ENCODE data around the gene FBLIM1.
A peak's percentile ranks its signal among the peaks of the same experiment; 100 is the strongest.

The FBLIM1 gene

GRCh38 chr1:15755646-15756040 is 3.0 kb upstream of the FBLIM1 start:
- no peaks in the 10 kb centered on the region for H3K27me3 ChIP-seq (ENCODE audit: control insufficient read depth, insufficient read depth, low read length)
- no peaks in the 10 kb centered on the region for H3K4me1 ChIP-seq (ENCODE audit: control insufficient read depth, insufficient read depth, low read length)
- H3K36me3 ChIP-seq (ENCODE audit: control insufficient read depth, insufficient read depth, low read length), result no peaks in the 10 kb centered on the region
- no peak overlapping the region for H3K4me3 ChIP-seq (ENCODE audit: low read length)
- H3K27ac ChIP-seq (ENCODE audit: low read depth, low read length), result no peak overlapping the region
- no peak overlapping the region for H3K9ac ChIP-seq (ENCODE audit: low read length)

GRCh38 chr1:15756143-15757015 is 2.2 kb upstream of the FBLIM1 start:
- no peaks in the 10 kb centered on the region for H3K36me3 ChIP-seq (ENCODE audit: control insufficient read depth, insufficient read depth, low read length)
- H3K4me3 ChIP-seq (ENCODE audit: low read length), result peak overlapping the region; percentile 61
- H3K9ac ChIP-seq (ENCODE audit: low read length), result peak overlapping the region; percentile 64
- peaks cover 3% of the 10 kb centered on the region for H3K4me1 ChIP-seq (ENCODE audit: control insufficient read depth, insufficient read depth, low read length)
- no peaks in the 10 kb centered on the region for H3K27me3 ChIP-seq (ENCODE audit: control insufficient read depth, insufficient read depth, low read length)
- H3K27ac ChIP-seq (ENCODE audit: low read depth, low read length), result no peak overlapping the region

- Histone ChIP-seq H3K4me1 (ENCODE audit: control insufficient read depth, insufficient read depth, low read length) (peaks cover 7% of the 10 kb centered on the region), H3K27ac (ENCODE audit: low read depth, low read length) (no peak overlapping the region), H3K27me3 (ENCODE audit: control insufficient read depth, insufficient read depth, low read length) (no peaks in the 10 kb centered on the region), H3K4me3 (ENCODE audit: low read length) (peak overlapping the region; percentile 61), H3K9ac (ENCODE audit: low read length) (no peak overlapping the region), H3K36me3 (ENCODE audit: control insufficient read depth, insufficient read depth, low read length) (no peaks in the 10 kb centered on the region)
Observed at GRCh38 chr1:15757016-15757543, 1.5 kb upstream of the FBLIM1 start.

GRCh38 chr1:15757575-15758342 is 836 bp upstream of the FBLIM1 start:
- peaks cover 7% of the 10 kb centered on the region for H3K4me1 ChIP-seq (ENCODE audit: control insufficient read depth, insufficient read depth, low read length)
- no peaks in the 10 kb centered on the region for H3K27me3 ChIP-seq (ENCODE audit: control insufficient read depth, insufficient read depth, low read length)
- H3K27ac ChIP-seq (ENCODE audit: low read depth, low read length), result peak overlapping the region; percentile 11
- H3K4me3 ChIP-seq (ENCODE audit: low read length), result peak overlapping the region; percentile 61
- no peak overlapping the region for H3K9ac ChIP-seq (ENCODE audit: low read length)
- no peaks in the 10 kb centered on the region for H3K36me3 ChIP-seq (ENCODE audit: control insufficient read depth, insufficient read depth, low read length)

GRCh38 chr1:15758953-15759661 is 512 bp downstream of the FBLIM1 start:
- Histone ChIP-seq H3K4me3 (ENCODE audit: low read length) (peak overlapping the region; percentile 70), H3K27ac (ENCODE audit: low read depth, low read length) (peak overlapping the region; percentile 68), H3K27me3 (ENCODE audit: control insufficient read depth, insufficient read depth, low read length) (no peaks in the 10 kb centered on the region), H3K4me1 (ENCODE audit: control insufficient read depth, insufficient read depth, low read length) (peaks cover 7% of the 10 kb centered on the region), H3K9ac (ENCODE audit: low read length) (peak overlapping the region; percentile 40), H3K36me3 (ENCODE audit: control insufficient read depth, insufficient read depth, low read length) (no peaks in the 10 kb centered on the region)

GRCh38 chr1:15760520-15761211 is 2.1 kb downstream of the FBLIM1 start:
- H3K36me3 ChIP-seq (ENCODE audit: control insufficient read depth, insufficient read depth, low read length), result peaks cover 4% of the 10 kb centered on the region
- H3K4me1 ChIP-seq (ENCODE audit: control insufficient read depth, insufficient read depth, low read length), result peaks cover 7% of the 10 kb centered on the region
- no peaks in the 10 kb centered on the region for H3K27me3 ChIP-seq (ENCODE audit: control insufficient read depth, insufficient read depth, low read length)
- H3K9ac ChIP-seq (ENCODE audit: low read length), result no peak overlapping the region
- peak overlapping the region; percentile 14 for H3K4me3 ChIP-seq (ENCODE audit: low read length)
- H3K27ac ChIP-seq (ENCODE audit: low read depth, low read length), result peak overlapping the region; percentile 46

GRCh38 chr1:15761366-15762128 is 3.0 kb downstream of the FBLIM1 start:
- Histone ChIP-seq H3K36me3 (ENCODE audit: control insufficient read depth, insufficient read depth, low read length) (peaks cover 8% of the 10 kb centered on the region), H3K27me3 (ENCODE audit: control insufficient read depth, insufficient read depth, low read length) (no peaks in the 10 kb centered on the region), H3K27ac (ENCODE audit: low read depth, low read length) (peak overlapping the region; percentile 46), H3K4me3 (ENCODE audit: low read length) (peak overlapping the region; percentile 14), H3K4me1 (ENCODE audit: control insufficient read depth, insufficient read depth, low read length) (peaks cover 7% of the 10 kb centered on the region), H3K9ac (ENCODE audit: low read length) (no peak overlapping the region)

GRCh38 chr1:15762546-15762945 is 4.0 kb downstream of the FBLIM1 start:
- H3K9ac ChIP-seq (ENCODE audit: low read length), result no peak overlapping the region
- no peaks in the 10 kb centered on the region for H3K27me3 ChIP-seq (ENCODE audit: control insufficient read depth, insufficient read depth, low read length)
- no peak overlapping the region for H3K27ac ChIP-seq (ENCODE audit: low read depth, low read length)
- H3K36me3 ChIP-seq (ENCODE audit: control insufficient read depth, insufficient read depth, low read length), result peaks cover 8% of the 10 kb centered on the region
- no peak overlapping the region for H3K4me3 ChIP-seq (ENCODE audit: low read length)
- H3K4me1 ChIP-seq (ENCODE audit: control insufficient read depth, insufficient read depth, low read length), result peaks cover 7% of the 10 kb centered on the region

- Histone ChIP-seq H3K27ac (ENCODE audit: low read depth, low read length) (no peak overlapping the region), H3K9ac (ENCODE audit: low read length) (no peak overlapping the region), H3K4me3 (ENCODE audit: low read length) (no peak overlapping the region)
Observed at GRCh38 chr1:15764269-15764764, 5.7 kb downstream of the FBLIM1 start.

GRCh38 chr1:15764890-15765289 is 6.3 kb downstream of the FBLIM1 start:
- H3K9ac ChIP-seq (ENCODE audit: low read length), result no peak overlapping the region
- no peak overlapping the region for H3K4me3 ChIP-seq (ENCODE audit: low read length)
- H3K27me3 ChIP-seq (ENCODE audit: control insufficient read depth, insufficient read depth, low read length), result no peaks in the 10 kb centered on the region
- peaks cover 18% of the 10 kb centered on the region for H3K36me3 ChIP-seq (ENCODE audit: control insufficient read depth, insufficient read depth, low read length)
- H3K4me1 ChIP-seq (ENCODE audit: control insufficient read depth, insufficient read depth, low read length), result peaks cover 7% of the 10 kb centered on the region
- no peak overlapping the region for H3K27ac ChIP-seq (ENCODE audit: low read depth, low read length)

More at GRCh38 chr1:15764269-15764764, 5.7 kb downstream of the FBLIM1 start:
- H3K36me3 ChIP-seq (ENCODE audit: control insufficient read depth, insufficient read depth, low read length), result peaks cover 18% of the 10 kb centered on the region
- peaks cover 7% of the 10 kb centered on the region for H3K4me1 ChIP-seq (ENCODE audit: control insufficient read depth, insufficient read depth, low read length)
- no peaks in the 10 kb centered on the region for H3K27me3 ChIP-seq (ENCODE audit: control insufficient read depth, insufficient read depth, low read length)
